Mesendoderm (in vitro differentiated cells): Measurements from ENCODE around the gene MBOAT1. TPM values are rescaled to one million over a fixed set of nuclear protein-coding genes. Genes with fewer than 3 reads are reported as not detected.

Experiments used
- DNase-seq: peaks from one replicate; pipeline ENCODE4 v3.0.0; 2013
- H2AK5ac ChIP-seq: 2 replicates; pipeline ENCODE4 v1.6.1; 2013; ENCODE audit warnings: low read length, inconsistent platforms
- H2BK120ac ChIP-seq: 2 replicates; pipeline ENCODE4 v1.6.1; 2013; ENCODE audit warnings: low read depth, mild to moderate bottlenecking, low read length, moderate library complexity, mixed read lengths
- H2BK15ac ChIP-seq: replicated peaks from 2 replicates; pipeline ENCODE4 v1.6.1; 2013; ENCODE audit warnings: low read depth, mild to moderate bottlenecking, moderate library complexity
- H2BK5ac ChIP-seq: 2 replicates; pipeline ENCODE4 v1.6.1; 2013; ENCODE audit warnings: low read length, inconsistent platforms
- H3K18ac ChIP-seq: 2 replicates; pipeline ENCODE4 v1.6.1; 2013; ENCODE audit warnings: mild to moderate bottlenecking, low read length, mixed read lengths
- H3K23ac ChIP-seq: one replicate; pipeline ENCODE4 v1.6.1; 2013; ENCODE audit warnings: low read length
- H3K27ac ChIP-seq: 2 replicates; pipeline ENCODE4 v1.5.1; 2013; ENCODE audit warnings: low read depth, mild to moderate bottlenecking, inconsistent platforms, low read length, moderate library complexity
- H3K27me3 ChIP-seq: 2 replicates; pipeline ENCODE4 v1.6.1; 2013; ENCODE audit warnings: low read length, control low read depth, mild to moderate bottlenecking, inconsistent platforms; ENCODE audit not compliant: insufficient read depth, poor library complexity
- H3K36me3 ChIP-seq: 2 replicates; pipeline ENCODE4 v1.6.1; 2013; ENCODE audit warnings: low read length, inconsistent platforms; ENCODE audit not compliant: control insufficient read depth, insufficient read depth
- H3K4ac ChIP-seq: one replicate; pipeline ENCODE4 v1.6.1; 2013; ENCODE audit warnings: low read depth, mild to moderate bottlenecking, low read length, moderate library complexity
- H3K4me1 ChIP-seq: 2 replicates; pipeline ENCODE4 v1.6.1; 2013; ENCODE audit warnings: low read depth, low read length, inconsistent platforms; ENCODE audit not compliant: control insufficient read depth
- H3K4me2 ChIP-seq: 2 replicates; pipeline ENCODE4 v1.6.1; 2013; ENCODE audit warnings: low read length
- H3K4me3 ChIP-seq: 2 replicates; pipeline ENCODE4 v1.5.1; 2013; ENCODE audit warnings: mild to moderate bottlenecking, low read length
- H3K56ac ChIP-seq: one replicate; pipeline ENCODE4 v1.6.1; 2013; ENCODE audit warnings: low read length
- H3K79me1 ChIP-seq: 2 replicates; pipeline ENCODE4 v1.6.1; 2013; ENCODE audit warnings: low read length, inconsistent platforms
- H3K79me2 ChIP-seq: 2 replicates; pipeline ENCODE4 v1.6.1; 2013; ENCODE audit warnings: mild to moderate bottlenecking, low read length; ENCODE audit not compliant: control insufficient read depth, insufficient read depth
- H3K9ac ChIP-seq: 2 replicates; pipeline ENCODE4 v1.6.1; 2013; ENCODE audit warnings: low read length, inconsistent platforms
- H4K5ac ChIP-seq: one replicate; pipeline ENCODE4 v1.6.1; 2013; ENCODE audit warnings: low read length
- H4K8ac ChIP-seq: one replicate; pipeline ENCODE4 v1.6.1; 2013; ENCODE audit warnings: low read depth, mild to moderate bottlenecking, control low read depth, low read length, moderate library complexity
- WGBS: extraction: QIAGEN DNeasy Blood & Tissue Kit; methylation state at CpG from one replicate; pipeline ENCODE4 v1.1.7; 2013; ENCODE audit warnings: low lambda C conversion rate, missing lambda C conversion rate; ENCODE audit not compliant: insufficient coverage; ENCODE audit errors: extremely low coverage; 5-methylcytosine and 5-hydroxymethylcytosine counted together
- polyA plus RNA-seq, 2 experiments: library from polyadenylated mRNA; stranded (reverse); fragments of 200-250 nt; gene quantifications; one replicate each; pipeline ENCODE4 v1.2.3, GENCODE V29; 2013

The MBOAT1 gene, protein sequence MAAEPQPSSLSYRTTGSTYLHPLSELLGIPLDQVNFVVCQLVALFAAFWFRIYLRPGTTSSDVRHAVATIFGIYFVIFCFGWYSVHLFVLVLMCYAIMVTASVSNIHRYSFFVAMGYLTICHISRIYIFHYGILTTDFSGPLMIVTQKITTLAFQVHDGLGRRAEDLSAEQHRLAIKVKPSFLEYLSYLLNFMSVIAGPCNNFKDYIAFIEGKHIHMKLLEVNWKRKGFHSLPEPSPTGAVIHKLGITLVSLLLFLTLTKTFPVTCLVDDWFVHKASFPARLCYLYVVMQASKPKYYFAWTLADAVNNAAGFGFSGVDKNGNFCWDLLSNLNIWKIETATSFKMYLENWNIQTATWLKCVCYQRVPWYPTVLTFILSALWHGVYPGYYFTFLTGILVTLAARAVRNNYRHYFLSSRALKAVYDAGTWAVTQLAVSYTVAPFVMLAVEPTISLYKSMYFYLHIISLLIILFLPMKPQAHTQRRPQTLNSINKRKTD
- polyA plus RNA-seq (2013, experiment 1 of 2), result 6.0 TPM
- polyA plus RNA-seq (2013, experiment 2 of 2), result 6.0 TPM

DNA sequence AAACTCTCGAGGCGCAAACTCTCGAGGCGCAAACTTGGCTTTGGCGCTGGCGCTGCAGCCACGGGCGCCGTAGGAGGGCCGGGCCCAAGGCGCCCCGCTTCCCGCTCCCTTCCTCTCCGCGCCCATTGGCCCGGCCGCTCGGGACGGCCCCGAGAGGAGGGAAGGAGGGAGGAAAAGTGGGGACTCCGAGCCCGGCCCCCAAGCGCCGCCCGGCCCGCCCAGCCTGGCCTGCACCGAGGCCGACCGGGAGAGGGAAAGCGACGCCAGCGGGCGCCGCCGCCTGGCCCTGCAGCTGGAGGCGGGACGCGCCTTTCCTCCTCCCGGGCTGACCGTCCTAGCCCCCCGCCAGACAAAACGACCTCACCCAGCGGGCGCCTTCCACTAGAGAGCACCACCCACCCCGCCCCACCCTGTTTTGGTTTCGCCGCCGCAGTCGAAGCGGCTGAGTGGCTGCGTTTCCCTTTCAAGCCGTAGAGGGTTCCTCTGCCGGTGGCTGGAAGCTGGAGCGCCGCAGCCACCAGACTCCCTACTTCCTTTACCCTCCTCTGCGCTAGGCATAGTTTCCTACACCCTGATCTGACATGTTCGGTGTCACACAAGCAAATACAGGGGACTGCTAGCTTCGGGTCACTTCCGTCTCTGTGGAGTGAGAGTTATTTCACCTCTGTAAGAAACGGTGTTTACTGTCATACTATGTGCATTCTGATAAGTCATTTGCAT lies at the start of gene MBOAT1:
MBOAT1 (minus strand) TSS at position 78 of the 720 bp plus-strand sequence. CDS start 235 bp downstream, outside the sequence.
- no peak within 1 kb of the TSS for H2BK15ac ChIP-seq
- H3K4ac ChIP-seq, result no peak within 1 kb of the TSS
- H3K18ac ChIP-seq, result peak within 1 kb of the TSS; percentile 75
- H3K23ac ChIP-seq, result peak within 1 kb of the TSS; percentile 99
- H2AK5ac ChIP-seq, result no peak within 1 kb of the TSS
- H3K4me1 ChIP-seq, result peaks cover 3% of the 10 kb centered on the region
- H2BK5ac ChIP-seq, result peak within 1 kb of the TSS; percentile 47
- H3K79me2 ChIP-seq, result peaks cover 2% of the 10 kb centered on the region
- H3K4me2 ChIP-seq, result peak within 1 kb of the TSS; percentile 96
- H3K27ac ChIP-seq, result peak within 1 kb of the TSS; percentile 73
- H3K9ac ChIP-seq, result peak within 1 kb of the TSS; percentile 87
- peak; percentile 92 for DNase-seq
- no peak within 1 kb of the TSS for H2BK120ac ChIP-seq
- H3K56ac ChIP-seq, result peak within 1 kb of the TSS; percentile 94
- peak within 1 kb of the TSS; percentile 66 for H3K4me3 ChIP-seq
- no peaks in the 10 kb centered on the region for H3K36me3 ChIP-seq
- no CpG with 5 or more reads among the region's 60 CpGs for WGBS
- peaks cover 3% of the 10 kb centered on the region for H3K79me1 ChIP-seq
- peak within 1 kb of the TSS; percentile 69 for H4K5ac ChIP-seq
- no peaks in the 10 kb centered on the region for H3K27me3 ChIP-seq
- H4K8ac ChIP-seq, result no peak within 1 kb of the TSS

GRCh38 chr6:20261685-20262084 lies 49.4 kb upstream of the MBOAT1 start:
- DNase-seq, result no peak
- no peak overlapping the region for H3K27ac ChIP-seq
- H3K36me3 ChIP-seq, result no peaks in the 10 kb centered on the region
- H2BK15ac ChIP-seq, result no peak overlapping the region
- no peak overlapping the region for H3K18ac ChIP-seq
- H3K23ac ChIP-seq, result no peak overlapping the region
- H2AK5ac ChIP-seq, result no peak overlapping the region
- no peak overlapping the region for H3K4me3 ChIP-seq
- no peaks in the 10 kb centered on the region for H3K4me1 ChIP-seq
- no peaks in the 10 kb centered on the region for H3K27me3 ChIP-seq
- no peaks in the 10 kb centered on the region for H3K79me1 ChIP-seq
- no peak overlapping the region for H3K4ac ChIP-seq
- no peak overlapping the region for H3K56ac ChIP-seq
- no CpG with 5 or more reads among the region's 2 CpGs for WGBS
- no peak overlapping the region for H4K8ac ChIP-seq
- H2BK120ac ChIP-seq, result no peak overlapping the region
- H3K79me2 ChIP-seq, result no peaks in the 10 kb centered on the region
- no peak overlapping the region for H2BK5ac ChIP-seq
- no peak overlapping the region for H4K5ac ChIP-seq
- no peak overlapping the region for H3K9ac ChIP-seq
- no peak overlapping the region for H3K4me2 ChIP-seq

- no peak overlapping the region for H3K23ac ChIP-seq
- no peak overlapping the region for H3K18ac ChIP-seq
- no peaks in the 10 kb centered on the region for H3K79me2 ChIP-seq
- no peak overlapping the region for H2BK5ac ChIP-seq
- no peak overlapping the region for H2BK120ac ChIP-seq
- H4K8ac ChIP-seq, result no peak overlapping the region
- no peaks in the 10 kb centered on the region for H3K79me1 ChIP-seq
- no CpG with 5 or more reads among the region's 7 CpGs for WGBS
- H3K56ac ChIP-seq, result no peak overlapping the region
- no peak overlapping the region for H3K4me3 ChIP-seq
- no peaks in the 10 kb centered on the region for H3K4me1 ChIP-seq
- no peak overlapping the region for H3K4ac ChIP-seq
- no peak overlapping the region for H3K4me2 ChIP-seq
- H2BK15ac ChIP-seq, result no peak overlapping the region
- no peak overlapping the region for H3K27ac ChIP-seq
- no peak overlapping the region for H2AK5ac ChIP-seq
- no peak for DNase-seq
- no peak overlapping the region for H3K9ac ChIP-seq
- no peaks in the 10 kb centered on the region for H3K27me3 ChIP-seq
- no peaks in the 10 kb centered on the region for H3K36me3 ChIP-seq
- H4K5ac ChIP-seq, result no peak overlapping the region
Observed at GRCh38 chr6:20260360-20260759, 48.1 kb upstream of the MBOAT1 start.

DNA sequence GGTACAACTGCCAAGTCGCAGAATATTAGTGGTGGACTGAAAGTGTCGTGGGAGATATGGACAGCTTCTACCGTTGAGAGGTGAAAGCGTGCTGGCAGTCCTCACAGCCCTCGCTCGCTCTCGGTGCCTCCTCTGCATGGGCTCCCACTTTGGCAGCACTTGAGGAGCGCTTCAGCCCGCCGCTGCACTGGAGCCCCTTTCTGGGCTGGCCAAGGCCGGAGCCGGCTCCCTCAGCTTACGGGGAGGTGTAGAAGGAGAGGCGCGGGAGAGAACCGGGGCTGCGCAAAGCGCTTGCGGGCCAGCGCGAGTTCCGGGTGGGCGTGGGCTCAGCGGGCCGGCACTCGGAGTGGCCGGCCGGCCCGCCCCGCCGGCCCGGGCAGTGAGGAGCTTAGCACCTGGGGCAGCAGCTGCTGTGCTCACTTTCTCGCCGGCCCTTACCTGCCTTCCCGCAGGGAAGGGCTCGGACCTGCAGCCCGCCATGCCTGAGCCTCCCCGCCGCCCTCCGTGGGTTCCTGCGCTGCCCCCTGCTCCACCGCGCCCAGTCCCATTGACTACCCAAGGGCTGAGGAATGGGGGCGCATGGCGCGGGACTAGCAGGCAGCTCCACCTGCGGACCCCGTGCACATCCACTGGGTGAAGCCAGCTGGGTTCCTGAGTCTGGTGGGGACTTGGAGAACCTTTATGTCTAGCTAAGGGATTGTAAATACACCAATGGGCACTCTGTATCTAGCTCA lies 47.2 kb upstream of the MBOAT1 start:
- Histone ChIP-seq H3K4ac (no peak overlapping the region), H3K9ac (no peak overlapping the region), H3K4me2 (no peak overlapping the region), H3K79me1 (no peaks in the 10 kb centered on the region), H3K56ac (no peak overlapping the region), H2BK5ac (no peak overlapping the region), H3K27me3 (no peaks in the 10 kb centered on the region), H3K4me3 (no peak overlapping the region), H3K18ac (no peak overlapping the region), H3K79me2 (no peaks in the 10 kb centered on the region), H2BK15ac (no peak overlapping the region), H2BK120ac (no peak overlapping the region), H4K5ac (no peak overlapping the region), H3K23ac (no peak overlapping the region), H2AK5ac (no peak overlapping the region), H3K27ac (no peak overlapping the region), H4K8ac (no peak overlapping the region), H3K4me1 (no peaks in the 10 kb centered on the region), H3K36me3 (no peaks in the 10 kb centered on the region)
- WGBS, result no CpG with 5 or more reads among the region's 48 CpGs
- no peak for DNase-seq

GRCh38 chr6:20255428-20255827 lies 43.2 kb upstream of the MBOAT1 start:
- Histone ChIP-seq H3K36me3 (no peaks in the 10 kb centered on the region), H3K56ac (no peak overlapping the region), H4K8ac (no peak overlapping the region)

More at GRCh38 chr6:20255428-20255827, 43.2 kb upstream of the MBOAT1 start:
- H4K5ac ChIP-seq, result no peak overlapping the region
- no peaks in the 10 kb centered on the region for H3K4me1 ChIP-seq
- H2AK5ac ChIP-seq, result no peak overlapping the region
- H2BK120ac ChIP-seq, result no peak overlapping the region
- no peak overlapping the region for H3K18ac ChIP-seq
- H3K79me1 ChIP-seq, result no peaks in the 10 kb centered on the region
- no peak overlapping the region for H3K27ac ChIP-seq
- no peaks in the 10 kb centered on the region for H3K79me2 ChIP-seq
- H3K27me3 ChIP-seq, result no peaks in the 10 kb centered on the region
- H3K23ac ChIP-seq, result no peak overlapping the region
- H2BK15ac ChIP-seq, result no peak overlapping the region
- DNase-seq, result no peak
- H3K4me3 ChIP-seq, result no peak overlapping the region
- H3K4ac ChIP-seq, result no peak overlapping the region
- no peak overlapping the region for H2BK5ac ChIP-seq
- no peak overlapping the region for H3K4me2 ChIP-seq
- H3K9ac ChIP-seq, result no peak overlapping the region
